Testis (tissue), 3 donors: ENCODE results near the gene FUT8. TPM values are rescaled to one million over a fixed set of nuclear protein-coding genes. Genes with fewer than 3 reads are reported as not detected.
A peak's percentile ranks its signal among the peaks of the same experiment; 100 is the strongest.

ENCODE experiments used
- DNase-seq: peaks from one replicate; pipeline ENCODE4 v3.0.0-alpha.2; 2019
- H3K27ac ChIP-seq, 2 donors: fragments of 200-600 bp; sonication (generic); one replicate each; pipeline ENCODE4 v1.5.1; 2019
- H3K27me3 ChIP-seq: fragments of 200-600 bp; sonication (generic); one replicate; pipeline ENCODE4 v1.5.1; 2019
- H3K36me3 ChIP-seq: fragments of 200-600 bp; sonication (generic); one replicate; pipeline ENCODE4 v1.5.1; 2017; ENCODE audit warnings: low read depth; ENCODE audit errors: missing control alignments
- H3K4me1 ChIP-seq: fragments of 200-600 bp; sonication (generic); one replicate; pipeline ENCODE4 v1.5.1; 2019
- H3K4me3 ChIP-seq, 2 donors: fragments of 200-600 bp; sonication (generic); one replicate each; pipeline ENCODE4 v1.5.1; 2017 to 2019
- H3K9me3 ChIP-seq: fragments of 200-600 bp; sonication (generic); one replicate; pipeline ENCODE4 v1.5.1; 2017
- CTCF ChIP-seq, 3 experiments: fragments of 450-650 bp in 2 of 3; fragments of 200-600 bp in 1 of 3; sonication (generic) in 1 of 3; IDR thresholded peaks; one replicate each; pipeline ENCODE4 v1.5.1; 2016 to 2019; ENCODE audit warnings: antibody characterized with exemption in 3 of 3, mild to moderate bottlenecking in 2 of 3, moderate library complexity in 1 of 3
- POLR2A ChIP-seq: fragments of 450-650 bp; IDR thresholded peaks from one replicate; pipeline ENCODE4 v1.6.1; 2017; ENCODE audit warnings: antibody characterized with exemption, mild to moderate bottlenecking, moderate library complexity
- WGBS, 2 donors: methylation state at CpG; one replicate each; pipeline ENCODE4 v1.1.5; 2018; 5-methylcytosine and 5-hydroxymethylcytosine counted together
- intact Hi-C: fragments of 100-400 bp; cut with DNase I; formaldehyde crosslinking; loops from one replicate; pipeline ENCODE4 v1.15.1; 2023; ENCODE audit warnings: low total_unique reads
- polyA plus RNA-seq: library from polyadenylated mRNA; stranded (reverse); fragments of 350-450 nt; fragmentation: Illumina TruSeq; extraction: RNeasy Lipid Tissue Mini Kit (QIAGEN cat#74804); gene quantifications from one replicate; pipeline ENCODE4 v1.2.3, GENCODE V29; 2014; ENCODE audit warnings: low read depth, low replicate concordance; ENCODE audit not compliant: insufficient read depth
- total RNA-seq, 2 donors: library from RNA; depleted of rRNA; stranded (reverse); fragments of >200 nt; gene quantifications; one replicate each; pipeline ENCODE4 v1.2.3, GENCODE V29; 2016

Gene FUT8
- total and polyA plus RNA-seq, 3 donors from 2014 or later = 47.1 to 68.3 (median 58.7) TPM

GRCh38 chr14:65449647-65450046, 37.1 kb downstream of the FUT8 start:
- H3K4me3 ChIP-seq = no peak overlapping the region
- intact Hi-C loops = no loop called here
- H3K9me3 ChIP-seq = no peaks in the 10 kb centered on the region
- 97 to 100% methylated on average over 1 of the region's 1 CpG for WGBS, 2 donors
- no peak for DNase-seq
- no peaks in the 10 kb centered on the region for H3K36me3 ChIP-seq
- no peaks in the 10 kb centered on the region for H3K27me3 ChIP-seq
- H3K27ac ChIP-seq = no peak overlapping the region
- H3K4me1 ChIP-seq = peaks cover 9% of the 10 kb centered on the region
- no peak for TF ChIP-seq CTCF (IDR thresholded peaks at IDR 0.05)

- 96 to 98% methylated on average over 3 of the region's 3 CpGs for WGBS, 2 donors
- Histone ChIP-seq H3K36me3 (no peaks in the 10 kb centered on the region), H3K9me3 (no peaks in the 10 kb centered on the region), H3K27ac (no peak overlapping the region), H3K4me1 (peaks cover 9% of the 10 kb centered on the region), H3K27me3 (no peaks in the 10 kb centered on the region), H3K4me3 (no peak overlapping the region)
- TF ChIP-seq POLR2A = no peak
- TF ChIP-seq CTCF (IDR thresholded peaks at IDR 0.05) = no peak
- intact Hi-C loops = no loop called here
- peak; percentile 61 for DNase-seq
Measured at GRCh38 chr14:65453807-65454480, 41.4 kb downstream of the FUT8 start.

GRCh38 chr14:65456247-65456646, 43.7 kb downstream of the FUT8 start:
- WGBS, 2 donors = 93 to 95% methylated on average over 1 of the region's 1 CpG
- intact Hi-C loops = no loop called here
- no peak overlapping the region for H3K27ac ChIP-seq

GRCh38 chr14:65461730-65462129, 49.2 kb downstream of the FUT8 start:
- Histone ChIP-seq H3K9me3 (no peaks in the 10 kb centered on the region), H3K4me1 (no peaks in the 10 kb centered on the region), H3K27ac (no peak overlapping the region), H3K36me3 (no peaks in the 10 kb centered on the region), H3K27me3 (no peaks in the 10 kb centered on the region), H3K4me3 (no peak overlapping the region)
- TF ChIP-seq CTCF (IDR thresholded peaks at IDR 0.05) (no peak), POLR2A (no peak)
- intact Hi-C loops = no loop called here
- WGBS, 2 donors = 65 to 77% methylated on average over 2 of the region's 2 CpGs
- no peak for DNase-seq

More at GRCh38 chr14:65456247-65456646, 43.7 kb downstream of the FUT8 start:
- Histone ChIP-seq H3K9me3 (no peaks in the 10 kb centered on the region), H3K4me3 (no peak overlapping the region), H3K27me3 (no peaks in the 10 kb centered on the region), H3K36me3 (no peaks in the 10 kb centered on the region), H3K4me1 (peaks cover 9% of the 10 kb centered on the region)
- no peak for TF ChIP-seq CTCF (IDR thresholded peaks at IDR 0.05)
- TF ChIP-seq POLR2A = no peak
- no peak for DNase-seq

GRCh38 chr14:65462411-65462810, 49.9 kb downstream of the FUT8 start:
- no peak for TF ChIP-seq CTCF (IDR thresholded peaks at IDR 0.05)
- no peak for TF ChIP-seq POLR2A
- H3K4me1 ChIP-seq = no peaks in the 10 kb centered on the region
- H3K9me3 ChIP-seq = no peaks in the 10 kb centered on the region
- H3K27me3 ChIP-seq = no peaks in the 10 kb centered on the region
- 83 to 89% methylated on average over 3 of the region's 3 CpGs for WGBS, 2 donors
- H3K4me3 ChIP-seq = no peak overlapping the region
- no peaks in the 10 kb centered on the region for H3K36me3 ChIP-seq
- H3K27ac ChIP-seq = no peak overlapping the region
- DNase-seq = no peak
- intact Hi-C loops = no loop called here
